NCI-H82 treated with DMSO at 0.1 percent for 48 hours (cell line): Measurements from ENCODE around the gene AMZ1.
"Not testable (repeated sequence)": the region's sequence is repeated elsewhere in the genome, so short reads cannot be mapped to it uniquely, and the experiment has no call there.

ENCODE experiments used
- DNase-seq: peaks from one replicate; lab custom pipeline; 2025; ENCODE audit not compliant: unreplicated experiment; lab: John Stamatoyannopoulos, UW

Gene AMZ1

DNA sequence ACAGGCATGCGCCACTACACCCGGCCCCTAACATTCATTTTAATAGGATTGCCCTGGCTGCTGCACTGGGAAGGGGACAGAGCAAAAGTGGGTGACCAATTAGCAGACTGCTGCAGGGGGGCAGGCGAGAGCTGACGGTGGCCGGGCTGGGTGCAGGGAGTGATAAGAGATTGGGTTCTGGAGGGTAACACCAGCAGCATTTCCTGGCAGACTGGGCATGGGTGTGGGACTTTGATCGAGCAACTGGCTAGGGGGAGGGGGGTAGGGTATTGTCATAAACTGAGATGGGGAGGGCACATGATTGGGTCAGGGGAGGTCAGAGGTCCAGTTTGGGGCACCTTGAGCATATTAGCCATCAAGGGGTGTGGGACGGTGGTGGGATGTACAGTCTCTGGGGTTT is 20.2 kb upstream of the AMZ1 start:
- DNase-seq: no peak

DNA sequence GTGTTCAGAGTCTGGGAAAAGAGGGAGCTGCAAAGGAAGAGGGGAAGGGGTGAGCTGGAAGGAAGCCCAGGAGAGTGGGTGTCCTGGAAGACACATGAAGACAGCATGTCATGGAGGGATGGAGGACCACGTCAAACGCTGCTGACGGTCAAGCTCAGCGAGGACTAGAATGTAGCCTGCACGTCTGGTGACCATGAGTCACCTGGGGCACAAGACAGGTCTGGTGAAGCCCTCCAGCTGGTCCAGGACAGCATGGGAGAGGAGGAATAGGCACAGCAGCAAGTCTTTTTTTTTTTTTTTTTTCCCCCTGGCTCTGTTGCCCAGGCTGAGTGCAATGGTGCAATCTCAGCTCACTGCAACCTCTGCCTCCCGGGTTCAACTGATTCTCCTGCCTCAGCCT is 19.6 kb upstream of the AMZ1 start:
- no peak for DNase-seq

DNA sequence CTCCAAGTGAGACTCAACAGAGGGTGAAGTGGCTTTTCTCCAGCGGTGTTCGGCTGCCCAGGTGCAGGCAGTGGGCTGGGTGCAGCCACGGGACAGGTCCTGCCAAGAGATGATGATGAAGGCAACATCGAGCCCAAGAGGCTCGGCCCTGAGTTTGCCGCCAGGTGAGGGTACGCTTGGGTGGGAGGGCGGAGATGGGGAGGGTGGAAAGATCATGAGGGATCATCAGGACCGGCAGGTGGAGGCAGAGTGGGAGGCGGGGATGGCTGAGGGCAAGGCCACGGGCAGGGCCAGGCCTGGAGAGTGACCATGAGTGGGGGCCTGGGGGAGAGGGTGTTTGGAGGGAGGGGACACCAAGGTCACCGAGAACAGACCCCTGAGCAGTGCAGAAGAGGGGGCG is 17.8 kb upstream of the AMZ1 start:
- DNase-seq: no peak

DNA sequence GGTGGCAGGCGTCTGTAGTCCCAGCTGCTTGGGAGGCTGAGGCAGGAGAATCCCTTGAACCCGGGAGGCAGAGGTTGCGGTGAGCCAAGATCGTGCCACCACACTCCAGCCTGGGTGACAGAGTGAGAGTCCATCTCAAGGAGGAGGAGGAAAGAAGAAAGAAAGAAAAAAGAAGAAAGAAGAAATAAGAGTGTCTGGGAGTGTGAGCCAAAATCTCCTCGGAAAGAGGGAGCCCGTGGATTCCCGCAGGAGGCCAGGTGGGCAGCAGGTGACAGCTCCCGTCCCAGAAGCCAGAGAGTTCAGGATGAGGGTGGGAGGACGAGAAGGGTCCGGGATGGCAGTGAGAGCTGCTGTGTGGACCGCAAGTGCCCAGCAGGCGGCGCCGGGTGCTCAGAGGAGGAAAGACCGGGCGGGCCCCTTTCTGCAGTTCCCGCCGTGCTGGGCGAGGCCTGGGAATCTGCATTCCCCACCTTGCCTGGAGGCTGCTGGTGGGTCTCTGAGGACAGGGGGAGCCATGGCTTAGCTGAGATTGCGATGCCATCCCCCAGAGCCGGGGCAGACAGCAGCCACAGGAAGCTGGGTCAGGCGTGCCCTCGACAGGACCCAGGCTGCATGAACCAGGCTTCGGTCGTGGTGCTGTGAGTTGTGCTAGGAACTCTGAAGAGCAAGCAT is 17.1 kb upstream of the AMZ1 start:
- DNase-seq: peak; percentile 21

DNA sequence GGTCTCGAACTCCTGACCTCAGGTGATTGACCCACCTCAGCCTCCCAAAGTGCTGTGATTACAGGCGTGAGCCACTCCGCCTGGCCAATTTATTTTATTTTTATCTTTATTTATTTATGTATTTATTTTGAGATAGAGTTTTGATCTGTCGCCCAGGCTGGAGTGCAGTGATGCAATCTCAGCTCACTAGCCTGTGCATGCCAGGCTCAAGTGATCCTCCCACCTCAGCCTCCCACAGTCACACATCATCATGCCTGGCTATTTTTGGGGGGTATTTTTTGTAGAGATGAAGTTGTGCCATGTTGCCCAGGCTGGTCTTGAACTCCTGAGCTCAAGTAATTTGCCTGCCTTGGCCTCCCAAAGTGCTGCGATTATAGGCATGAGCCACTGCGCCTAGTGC is 14.8 kb upstream of the AMZ1 start:
- DNase-seq: not testable (repeated sequence)

DNA sequence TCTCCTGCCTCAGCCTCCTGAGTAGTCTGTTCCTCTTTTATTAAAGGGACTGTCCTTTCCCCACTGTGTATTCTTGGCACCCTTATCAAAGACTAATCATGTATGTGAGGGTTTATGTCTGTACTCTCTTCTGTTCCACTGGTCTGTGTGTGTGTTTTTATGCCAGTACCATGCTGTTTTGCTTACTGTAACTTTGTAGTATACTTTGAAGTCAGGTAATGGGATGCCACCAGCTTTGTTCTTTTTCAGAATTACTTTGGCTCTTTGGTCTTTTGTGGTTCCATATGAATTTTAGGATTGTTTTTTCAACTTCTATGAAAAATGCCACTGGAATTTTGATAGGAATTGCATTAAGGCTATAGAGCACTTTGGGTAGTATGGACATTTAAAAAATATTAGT is 14.1 kb upstream of the AMZ1 start:
- DNase-seq: no peak

DNA sequence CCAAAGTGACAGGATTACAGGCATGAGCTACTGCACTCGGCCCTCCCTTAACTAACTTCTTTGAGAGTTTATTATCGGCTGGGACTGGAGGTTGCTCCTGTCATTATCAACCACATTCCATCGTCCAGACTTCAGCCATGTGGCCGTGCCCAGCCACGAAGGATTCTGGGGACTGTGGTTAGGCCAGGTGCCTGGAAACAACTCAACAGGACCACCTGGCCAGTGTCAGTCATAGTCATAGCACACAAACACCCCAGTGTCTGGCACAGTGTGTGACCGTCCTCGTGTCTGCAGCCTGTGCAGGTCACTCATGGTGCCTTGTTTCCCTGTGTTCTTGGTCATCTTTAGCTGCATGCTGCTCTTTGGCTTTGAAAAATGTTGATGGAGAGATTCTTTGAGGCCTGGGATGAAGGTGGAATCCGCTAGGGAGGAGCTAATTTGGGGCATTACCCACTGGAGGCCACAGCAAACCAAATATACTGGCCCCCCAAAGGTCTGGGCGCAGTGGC is 12.7 kb upstream of the AMZ1 start:
- DNase-seq: no peak

DNA sequence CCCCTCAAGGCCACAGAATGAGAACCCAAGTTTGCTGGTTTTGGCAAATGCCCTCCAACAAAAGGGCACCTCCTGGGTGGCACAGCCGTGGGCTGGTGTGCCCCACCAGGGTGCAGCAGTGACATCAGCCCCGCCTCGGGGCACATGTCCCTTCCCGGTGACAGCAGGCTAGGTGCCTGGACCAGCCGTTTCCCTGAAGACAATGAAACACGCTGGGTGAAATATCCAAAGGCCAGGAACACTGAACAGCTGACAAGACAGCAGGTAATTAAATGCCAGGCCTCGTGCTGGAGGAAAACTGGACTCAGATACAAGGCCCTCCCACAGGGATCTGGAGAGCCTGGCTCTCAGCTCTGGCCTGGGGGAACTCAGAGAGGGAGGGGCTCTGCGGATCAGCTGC is 11.4 kb upstream of the AMZ1 start:
- not testable (repeated sequence) for DNase-seq

DNA sequence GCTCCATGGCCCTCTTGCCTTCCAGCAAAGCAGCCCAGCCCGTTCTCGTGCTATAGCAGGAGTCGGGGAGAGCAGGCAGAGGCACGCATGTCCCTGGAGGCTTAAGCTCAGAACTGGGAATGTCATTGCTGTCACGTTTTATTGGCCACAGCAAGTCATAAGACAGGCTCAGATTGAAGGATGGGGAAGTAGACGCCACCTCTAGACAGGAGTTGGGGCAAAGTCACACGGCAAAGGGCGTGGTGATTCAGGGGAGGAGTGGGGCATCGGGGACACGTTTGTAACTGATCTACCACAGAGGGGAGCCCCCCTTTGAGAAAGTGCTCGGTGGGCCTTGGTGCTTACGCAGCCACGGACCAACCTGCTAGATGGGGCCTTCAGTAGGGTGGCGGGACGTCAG is 9.5 kb upstream of the AMZ1 start:
- not testable (repeated sequence) for DNase-seq

DNA sequence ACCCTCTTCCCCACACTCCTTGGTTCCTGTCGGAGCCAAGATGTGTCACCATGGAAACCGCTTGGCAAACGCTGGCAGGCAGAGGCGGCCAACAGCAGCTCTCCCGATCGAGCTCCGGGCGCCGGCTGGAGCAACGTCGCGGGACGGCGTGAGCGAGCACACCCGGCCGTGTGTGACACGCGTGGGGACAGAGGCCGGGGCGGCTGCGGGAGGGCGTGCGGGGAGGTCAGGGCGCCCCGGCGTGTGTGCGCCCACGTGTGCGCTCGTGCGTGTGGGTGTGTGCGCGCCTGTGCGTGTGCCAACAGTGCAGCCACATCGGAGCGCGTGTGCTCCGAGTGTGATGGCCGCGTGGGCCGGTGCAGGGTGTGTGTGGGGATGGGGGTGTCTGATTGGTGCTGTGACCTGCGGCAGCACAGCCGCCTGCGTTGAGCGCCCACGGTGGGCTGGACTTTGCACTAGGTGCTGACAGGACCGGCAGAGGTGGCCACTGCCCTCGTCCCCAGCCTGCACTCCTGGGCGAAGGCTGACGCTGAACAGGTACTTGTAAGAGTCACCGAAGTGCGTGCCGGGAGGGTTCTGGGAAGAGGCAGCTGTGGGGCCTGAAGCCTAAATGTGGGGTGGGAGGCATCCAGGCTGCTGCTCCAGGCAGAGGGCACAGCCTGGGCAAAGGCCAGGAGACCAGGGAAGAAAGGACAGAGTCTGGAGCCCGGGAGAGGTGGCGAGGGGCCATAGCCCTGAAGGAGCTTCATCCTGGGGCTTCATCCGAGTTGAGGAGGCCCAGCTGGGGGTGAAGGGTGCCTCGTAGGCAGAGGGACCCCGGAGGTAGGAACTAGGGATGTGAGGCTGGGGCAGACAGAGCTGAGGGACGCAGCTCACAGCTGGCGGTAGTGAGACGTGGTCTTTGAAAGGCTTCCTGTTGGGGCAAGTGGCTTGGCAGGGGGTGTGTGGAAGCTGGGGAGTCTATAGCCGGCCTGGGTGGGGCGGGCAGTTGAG is 8.6 kb upstream of the AMZ1 start:
- DNase-seq: not testable (repeated sequence)

DNA sequence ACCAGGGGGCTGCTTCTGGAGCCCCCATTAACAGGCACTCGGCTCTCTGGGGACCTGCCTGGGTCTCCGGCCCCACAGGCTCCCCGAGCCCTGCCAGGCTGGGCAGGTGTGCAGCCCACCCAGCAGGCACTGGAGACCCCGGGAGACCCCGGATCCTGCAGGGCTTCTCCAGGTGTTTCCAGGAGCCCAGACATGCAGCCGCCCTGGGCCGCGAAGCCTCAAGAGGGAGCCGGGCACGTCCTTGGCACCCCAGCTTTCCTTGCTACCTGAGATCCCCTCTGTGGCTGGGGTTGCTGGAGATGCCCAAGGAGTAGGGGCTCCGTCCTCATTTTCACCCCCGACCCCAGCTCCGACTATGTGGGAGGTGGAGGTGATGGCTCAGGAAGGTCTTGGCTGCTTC is 7.7 kb upstream of the AMZ1 start:
- no peak for DNase-seq

DNA sequence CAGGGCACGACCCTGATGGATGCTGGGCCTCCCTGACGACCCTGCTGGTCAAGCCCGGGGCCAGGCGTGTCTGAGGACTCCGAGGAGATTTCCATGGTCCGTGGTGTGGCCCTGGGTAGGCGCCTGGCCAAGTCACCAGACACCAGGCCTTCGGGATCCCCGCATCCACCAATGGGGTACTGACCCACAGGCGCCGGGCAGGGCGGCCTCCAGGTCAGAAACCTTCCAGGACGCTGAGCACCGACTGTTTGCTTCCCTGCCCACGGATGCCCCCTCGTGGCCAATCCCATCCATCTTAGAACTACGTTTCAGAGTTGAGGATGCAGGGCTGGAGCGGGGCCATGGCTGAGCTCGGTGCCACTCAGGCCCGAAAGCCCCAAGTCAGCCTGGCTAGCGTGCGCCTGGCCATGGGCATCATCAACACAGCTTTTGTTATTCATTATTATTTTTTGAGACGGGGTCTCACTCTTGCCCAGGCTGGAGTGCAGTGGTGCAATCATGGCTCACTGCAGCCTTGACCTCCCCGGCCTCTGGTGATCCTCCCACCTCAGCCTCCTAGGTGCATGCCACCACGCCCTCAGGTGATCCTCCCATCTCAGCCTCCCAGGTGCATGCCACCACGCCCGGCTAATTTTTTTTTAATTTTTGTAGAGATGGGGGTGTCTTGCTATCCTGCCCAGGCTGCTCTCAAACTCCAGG is 7.1 kb upstream of the AMZ1 start:
- DNase-seq: peak; percentile 14

DNA sequence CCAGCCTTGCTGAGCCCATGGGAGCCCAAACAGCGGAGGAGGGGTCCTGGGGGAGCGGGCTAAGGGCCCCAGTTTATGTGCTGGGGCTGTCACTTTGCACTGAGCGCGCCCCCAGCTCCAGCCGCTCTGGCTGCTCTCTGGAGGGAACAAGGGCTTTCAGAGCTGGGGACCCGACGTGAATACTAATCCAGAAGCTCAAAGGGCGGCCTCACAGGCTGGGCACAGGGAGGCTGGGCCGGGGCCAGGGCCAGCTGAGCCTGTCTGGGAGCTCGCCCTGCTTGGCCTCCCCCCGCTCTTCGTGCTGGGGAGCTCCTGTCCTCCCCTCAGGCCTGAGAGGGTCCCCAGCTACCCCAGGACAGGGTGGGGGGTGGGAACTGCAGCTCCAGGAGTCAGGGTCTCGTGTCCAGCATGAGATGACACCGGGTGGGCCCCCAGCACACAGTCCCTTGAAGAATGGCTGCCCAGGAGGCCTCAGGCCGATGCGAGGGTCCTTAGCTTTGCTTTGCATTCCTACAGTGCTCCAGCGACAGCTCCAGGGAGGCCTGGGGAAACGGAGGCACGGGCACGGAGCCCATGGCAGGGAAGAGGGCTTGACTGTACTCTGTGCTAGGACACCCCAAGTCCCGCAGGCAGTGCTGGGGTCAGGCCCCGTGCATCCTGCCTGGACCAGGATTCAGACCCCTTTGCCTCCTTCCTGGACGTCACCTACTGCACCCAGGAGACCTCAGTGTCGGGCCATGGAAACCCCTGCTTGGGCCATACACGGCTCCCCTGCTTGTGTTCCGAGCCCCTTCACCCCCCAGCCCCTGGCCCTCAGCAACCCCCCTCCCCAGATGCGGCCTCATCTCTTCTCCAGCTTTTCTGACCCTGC is 5.8 kb upstream of the AMZ1 start:
- DNase-seq: no peak

DNA sequence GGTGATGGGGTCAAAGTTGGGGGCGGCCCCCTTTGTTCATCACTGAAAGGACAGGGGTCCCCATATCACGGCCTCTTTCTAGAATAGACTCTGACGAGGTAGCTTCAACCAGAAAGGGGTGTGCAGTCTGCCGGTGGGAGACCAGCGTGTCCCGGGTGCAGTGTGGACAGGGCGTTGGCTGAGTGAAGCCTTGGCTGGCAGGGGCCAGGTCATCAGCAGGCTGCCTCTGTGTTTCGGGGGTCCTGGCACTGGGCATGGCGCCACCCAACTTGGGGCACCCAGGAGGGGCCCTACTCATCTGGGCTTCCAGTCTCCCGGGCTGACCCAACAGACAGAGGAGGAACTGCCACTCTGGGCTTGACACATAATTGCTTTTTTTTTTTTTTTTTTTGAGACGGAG is 3.5 kb upstream of the AMZ1 start:
- no peak for DNase-seq

DNA sequence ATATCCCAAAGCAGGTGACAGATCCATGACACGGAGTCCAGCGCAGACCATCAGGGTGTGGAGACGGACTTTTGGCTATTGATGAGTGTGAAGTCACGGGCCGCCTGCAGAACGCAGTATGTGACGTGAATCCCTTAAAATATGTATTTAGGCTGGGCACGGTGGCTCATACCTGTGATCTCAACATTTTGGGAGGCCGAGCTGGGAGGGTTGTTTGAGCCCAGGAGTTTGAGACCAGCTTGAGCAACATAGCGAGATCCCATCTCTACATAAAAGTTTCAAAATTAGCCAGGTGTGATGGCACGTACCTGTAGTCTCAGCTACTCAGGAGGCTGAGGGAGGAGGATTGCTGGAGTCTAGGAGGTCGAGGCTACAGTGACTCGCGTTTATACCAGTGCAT is 1.9 kb upstream of the AMZ1 start:
- no peak for DNase-seq

DNA sequence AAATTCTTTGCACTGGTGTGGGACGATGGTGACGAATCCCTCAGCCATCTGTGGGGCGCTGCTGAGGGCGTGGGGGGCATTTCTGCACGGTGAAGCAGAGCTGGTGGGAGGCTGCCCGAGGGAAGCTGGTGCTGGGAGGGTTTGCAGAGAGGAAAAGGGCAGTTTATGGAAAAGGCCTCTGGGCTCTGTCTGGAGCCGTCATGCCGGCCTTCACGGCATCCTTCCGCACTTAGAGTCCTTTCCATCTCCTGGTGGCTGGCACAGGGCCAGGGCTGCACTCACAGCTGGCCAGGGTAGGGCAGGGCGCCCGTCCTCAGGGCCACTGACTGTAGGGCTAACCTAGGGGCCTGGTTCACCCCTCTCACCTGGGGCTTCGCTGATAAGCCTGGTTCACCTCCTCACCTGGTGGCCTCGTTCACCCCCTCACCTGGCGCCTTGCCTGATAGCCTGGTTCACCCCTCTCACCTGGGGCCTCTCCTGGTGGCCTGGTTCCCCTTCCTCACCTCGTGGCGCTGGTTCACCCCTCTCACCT is 598 bp upstream of the AMZ1 start:
- DNase-seq: no peak

DNA sequence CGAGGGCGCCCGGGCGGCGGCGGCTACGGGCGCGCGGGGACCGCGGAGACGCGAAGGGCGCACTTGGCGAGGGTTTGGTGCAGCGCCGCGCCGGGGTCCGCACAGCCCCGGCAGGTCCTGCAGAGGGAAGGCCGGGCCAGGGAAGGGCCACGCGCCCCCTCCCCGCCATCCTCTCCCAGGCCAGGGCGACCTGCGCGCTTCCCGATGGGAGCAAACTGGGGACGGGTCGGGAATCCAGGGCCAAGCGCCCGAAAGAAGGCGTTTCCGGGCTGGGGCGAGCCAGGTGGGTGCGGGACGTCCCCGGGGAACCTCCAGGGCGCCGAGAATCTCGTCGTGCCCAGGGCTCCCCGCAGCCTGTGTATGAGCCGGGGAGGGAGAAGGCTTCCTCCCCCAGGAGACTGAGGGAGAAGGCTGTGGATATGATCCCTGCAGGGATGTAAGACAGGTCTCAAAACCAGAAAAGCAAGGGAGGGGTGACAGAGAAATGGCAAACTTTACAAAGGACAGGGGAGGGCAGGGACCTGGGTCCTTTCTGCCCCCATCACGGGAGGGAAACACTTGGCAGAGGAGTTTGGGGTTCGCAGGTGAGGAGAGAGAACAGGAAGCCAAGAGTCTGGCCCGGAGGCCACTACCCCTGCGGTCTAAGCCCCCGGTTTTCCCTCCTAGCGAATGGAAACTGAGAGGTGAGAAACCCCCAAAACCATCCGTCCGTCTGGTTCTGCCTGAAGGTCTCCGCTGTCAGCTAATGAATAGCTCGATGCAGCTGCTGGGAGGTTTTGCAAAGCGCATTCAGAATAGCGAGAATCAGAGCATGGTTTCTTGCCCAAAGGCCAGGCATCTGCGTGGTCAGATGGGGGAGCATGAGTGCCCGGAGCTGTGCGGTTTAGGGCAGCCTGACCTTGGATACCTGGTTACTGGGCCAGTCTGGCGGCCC is 674 bp downstream of the AMZ1 start:
- DNase-seq: no peak

DNA sequence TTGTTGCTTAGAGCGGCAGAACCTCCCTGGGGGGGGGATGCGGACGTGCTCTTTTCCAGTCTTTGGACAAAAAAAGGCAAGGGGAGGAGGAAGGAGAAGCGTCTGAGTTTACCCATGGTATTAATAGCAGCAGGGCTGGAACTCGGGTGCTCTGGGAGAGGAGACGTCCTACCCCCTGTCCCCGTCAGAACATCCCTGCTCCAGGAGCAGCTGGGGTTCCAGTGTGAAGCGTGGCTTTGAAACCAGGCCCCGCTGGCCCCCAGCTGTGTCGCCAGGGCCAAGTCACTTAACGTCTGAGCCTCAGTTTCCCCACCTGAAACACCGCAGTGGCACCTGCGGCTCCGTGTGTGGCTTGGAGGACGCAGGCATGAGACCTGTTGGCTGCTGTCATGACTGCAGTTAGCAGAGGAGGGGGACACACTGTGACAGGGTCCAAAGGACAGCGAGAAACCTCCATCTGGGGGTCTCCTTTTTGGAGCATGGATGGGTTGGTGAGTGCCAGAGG is 1.4 kb downstream of the AMZ1 start:
- DNase-seq: no peak
